ENCODE results near the gene SIRT7. TPM values are rescaled to one million over a fixed set of nuclear protein-coding genes. Genes with fewer than 3 reads are reported as not detected.

Gene SIRT7
- total RNA-seq, 2 experiments from 2014 or later, result 56.7 to 57.5 TPM

DNA sequence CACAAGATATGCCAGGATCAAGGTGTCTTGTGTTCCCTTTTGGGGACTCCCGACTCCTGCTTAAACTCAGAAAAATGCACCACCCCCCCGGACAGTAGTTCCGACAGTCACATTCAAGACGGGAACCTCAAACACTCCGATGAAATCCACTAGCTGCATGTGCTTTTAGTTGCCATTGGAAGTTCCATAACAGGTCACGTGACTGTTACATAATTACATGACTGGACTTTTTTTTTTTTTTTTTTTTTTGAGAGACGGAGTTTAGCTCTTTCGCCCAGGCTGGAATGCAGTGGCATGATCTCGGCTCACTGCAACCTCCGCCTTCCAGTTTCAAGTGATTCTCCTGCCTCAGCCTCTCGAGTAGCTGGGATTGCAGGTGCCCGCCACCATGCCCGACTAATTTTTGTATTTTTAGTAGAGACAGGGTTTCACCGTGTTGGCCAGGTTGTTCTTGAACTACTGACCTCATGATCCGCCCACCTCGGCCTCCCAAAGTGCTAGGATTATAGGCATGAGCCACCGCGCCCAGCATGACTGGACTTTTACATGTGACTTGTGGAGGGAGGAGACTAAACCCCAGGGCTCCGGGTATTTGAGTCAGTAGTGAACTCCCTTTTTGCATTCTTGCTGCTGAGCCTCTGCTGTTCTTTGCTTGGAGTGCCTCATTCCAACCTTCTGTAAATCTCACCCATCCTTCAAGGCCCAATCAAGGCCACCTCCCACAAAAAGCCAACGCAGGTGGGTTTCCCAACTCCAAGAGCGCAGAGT, 1.6 kb downstream of the SIRT7 start:
- no peak overlapping the region for H3K27ac ChIP-seq (ENCODE audit: low read depth in 1 of 2, low read length in 2 of 2)
- peaks cover 26% of the 10 kb centered on the region for H3K4me1 Mint-ChIP-seq (ENCODE audit: low read depth)
- ChIA-PET CTCF (no interaction called here), POLR2A (interaction anchor here (1.0 to 3.0 kb wide), 5 partner anchors 11 to 121 kb away, joined by 3 to 26 read pairs (median 5); partner anchors contain the start of genes DCXR, MAFG and P4HB)
- peak overlapping the region; percentile 69 for H3K27ac Mint-ChIP-seq
- TF ChIP-seq, protein P1, sequence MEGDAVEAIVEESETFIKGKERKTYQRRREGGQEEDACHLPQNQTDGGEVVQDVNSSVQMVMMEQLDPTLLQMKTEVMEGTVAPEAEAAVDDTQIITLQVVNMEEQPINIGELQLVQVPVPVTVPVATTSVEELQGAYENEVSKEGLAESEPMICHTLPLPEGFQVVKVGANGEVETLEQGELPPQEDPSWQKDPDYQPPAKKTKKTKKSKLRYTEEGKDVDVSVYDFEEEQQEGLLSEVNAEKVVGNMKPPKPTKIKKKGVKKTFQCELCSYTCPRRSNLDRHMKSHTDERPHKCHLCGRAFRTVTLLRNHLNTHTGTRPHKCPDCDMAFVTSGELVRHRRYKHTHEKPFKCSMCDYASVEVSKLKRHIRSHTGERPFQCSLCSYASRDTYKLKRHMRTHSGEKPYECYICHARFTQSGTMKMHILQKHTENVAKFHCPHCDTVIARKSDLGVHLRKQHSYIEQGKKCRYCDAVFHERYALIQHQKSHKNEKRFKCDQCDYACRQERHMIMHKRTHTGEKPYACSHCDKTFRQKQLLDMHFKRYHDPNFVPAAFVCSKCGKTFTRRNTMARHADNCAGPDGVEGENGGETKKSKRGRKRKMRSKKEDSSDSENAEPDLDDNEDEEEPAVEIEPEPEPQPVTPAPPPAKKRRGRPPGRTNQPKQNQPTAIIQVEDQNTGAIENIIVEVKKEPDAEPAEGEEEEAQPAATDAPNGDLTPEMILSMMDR (IDR thresholded peaks at IDR 0.05), result no peak
- peaks cover 55% of the 10 kb centered on the region for H3K36me3 Mint-ChIP-seq (ENCODE audit: low read depth)
- H3K9me3 ChIP-seq (ENCODE audit: control insufficient read depth in 1 of 2, insufficient read depth in 1 of 2, low read length in 2 of 2), result no peaks in the 10 kb centered on the region
- H3K27me3 ChIP-seq (ENCODE audit: control insufficient read depth in 1 of 2, insufficient read depth in 2 of 2, low read length in 2 of 2), result no peaks in the 10 kb centered on the region
- no peaks in the 10 kb centered on the region for H3K9me3 Mint-ChIP-seq
- no peaks in the 10 kb centered on the region for H3K27me3 Mint-ChIP-seq
- ATAC-seq (ENCODE audit: poor library complexity) (no peak), DNase-seq (peak in 1 of 14 experiments; percentile 42)
- peaks cover 46% of the 10 kb centered on the region for H3K36me3 ChIP-seq (ENCODE audit: insufficient read depth, low read length)
- H3K4me1 ChIP-seq (ENCODE audit: insufficient read depth, low read length), result peaks cover 42% of the 10 kb centered on the region
- H3K4me3 ChIP-seq (ENCODE audit: low read length), result peak overlapping the region; percentile 71
- H3K4me3 Mint-ChIP-seq, result peak overlapping the region; percentile 87
- intact Hi-C loops (cut with DNase I, micrococcal nuclease), result loop anchor here in 1 of 2 experiments (5.0 kb wide), 1 partner anchor 84 kb away; the partner anchor contains the start of gene MCRIP1

DNA sequence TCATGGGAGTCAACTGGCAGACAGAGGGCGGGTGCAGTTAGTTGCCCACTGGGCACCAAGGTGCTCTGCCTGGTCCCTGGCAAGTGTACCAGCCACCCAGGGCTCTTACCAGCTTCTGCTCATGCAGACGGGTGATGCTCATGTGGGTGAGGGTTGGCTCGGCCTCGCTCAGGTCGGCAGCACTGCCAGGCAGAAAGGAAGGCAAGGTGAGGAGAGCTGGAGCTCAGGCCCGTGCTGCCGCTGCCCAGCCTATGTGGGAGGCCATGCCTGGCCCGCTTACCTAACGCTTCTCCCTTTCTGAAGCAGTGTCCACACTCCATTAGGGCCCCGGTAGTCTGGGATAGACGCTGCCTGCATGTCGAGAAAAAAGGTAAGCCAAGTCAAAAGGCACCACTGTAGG, 2.6 kb downstream of the SIRT7 start:
- Histone ChIP-seq H3K4me3 (ENCODE audit: low read length) (no peak overlapping the region), H3K36me3 (ENCODE audit: insufficient read depth, low read length) (peaks cover 46% of the 10 kb centered on the region), H3K27me3 (ENCODE audit: control insufficient read depth in 1 of 2, insufficient read depth in 2 of 2, low read length in 2 of 2) (no peaks in the 10 kb centered on the region), H3K4me1 (ENCODE audit: insufficient read depth, low read length) (peaks cover 47% of the 10 kb centered on the region), H3K9me3 (ENCODE audit: control insufficient read depth in 1 of 2, insufficient read depth in 1 of 2, low read length in 2 of 2) (no peaks in the 10 kb centered on the region), H3K27ac (ENCODE audit: low read depth in 1 of 2, low read length in 2 of 2) (no peak overlapping the region)
- Mint-ChIP-seq H3K9me3 (no peaks in the 10 kb centered on the region), H3K27me3 (no peaks in the 10 kb centered on the region), H3K4me3 (peak overlapping the region; percentile 87), H3K4me1 (ENCODE audit: low read depth) (peaks cover 30% of the 10 kb centered on the region), H3K36me3 (ENCODE audit: low read depth) (peaks cover 52% of the 10 kb centered on the region), H3K27ac (no peak overlapping the region)
- POLR2A ChIA-PET, result interaction anchor here (3.0 kb wide), 1 partner anchor 12 kb away, joined by 26 read pairs; the partner anchor contains the start of gene MAFG
- intact Hi-C loops (cut with DNase I, micrococcal nuclease), result loop anchor here in 1 of 2 experiments (5.0 kb wide), 1 partner anchor 83 kb away; the partner anchor contains the start of gene MCRIP1
- CTCF ChIA-PET, result no interaction called here
- no peak for DNase-seq
- ATAC-seq (ENCODE audit: poor library complexity), result no peak
- TF ChIP-seq, protein P1 (IDR thresholded peaks at IDR 0.05), result no peak

DNA sequence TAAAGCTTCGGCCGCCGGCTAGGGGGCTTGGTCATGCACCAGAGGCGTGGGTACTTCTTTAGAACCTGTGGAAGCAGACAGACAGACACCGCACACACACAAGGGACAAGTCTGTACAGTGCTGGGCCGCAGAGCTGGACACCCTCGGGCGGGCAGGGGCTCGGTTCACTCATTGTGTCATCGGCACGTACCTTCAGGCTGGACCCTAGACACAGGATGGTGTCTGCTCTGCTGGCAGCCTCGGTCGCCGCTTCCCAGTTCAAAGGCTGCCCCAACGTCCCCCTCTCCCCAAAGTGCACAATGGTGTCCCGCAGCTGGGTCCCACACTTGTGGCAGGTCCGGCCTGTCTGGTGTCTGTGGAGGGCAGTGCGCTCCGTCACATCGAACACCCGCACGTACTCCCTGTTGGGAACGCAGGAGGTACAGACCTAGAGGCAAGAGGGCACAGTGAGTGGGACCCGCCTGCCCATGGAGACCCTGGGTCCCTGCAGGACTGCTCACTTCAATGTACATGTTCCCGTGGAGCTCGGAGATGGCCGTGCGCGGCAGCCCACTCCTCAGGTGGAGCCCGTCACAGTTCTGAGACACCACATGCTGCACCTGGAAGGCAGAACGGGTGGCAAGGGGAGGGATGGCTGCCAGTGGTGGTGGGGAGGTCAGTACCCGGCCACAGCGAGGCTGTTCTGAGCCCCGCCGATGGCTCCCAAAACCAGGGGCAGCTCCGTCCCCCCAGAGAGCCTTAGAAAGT, 3.7 kb downstream of the SIRT7 start:
- H3K4me3 ChIP-seq (ENCODE audit: low read length), result no peak overlapping the region
- H3K27ac Mint-ChIP-seq, result no peak overlapping the region
- H3K36me3 ChIP-seq (ENCODE audit: insufficient read depth, low read length), result peaks cover 46% of the 10 kb centered on the region
- intact Hi-C loops (cut with DNase I, micrococcal nuclease), result no loop called here
- H3K4me1 Mint-ChIP-seq (ENCODE audit: low read depth), result peaks cover 30% of the 10 kb centered on the region
- H3K4me3 Mint-ChIP-seq, result no peak overlapping the region
- ATAC-seq (ENCODE audit: poor library complexity) (no peak), DNase-seq (no peak)
- TF ChIP-seq, protein P1 (IDR thresholded peaks at IDR 0.05), result no peak
- H3K27me3 ChIP-seq (ENCODE audit: control insufficient read depth in 1 of 2, insufficient read depth in 2 of 2, low read length in 2 of 2), result no peaks in the 10 kb centered on the region
- H3K36me3 Mint-ChIP-seq (ENCODE audit: low read depth), result peaks cover 52% of the 10 kb centered on the region
- ChIA-PET POLR2A (interaction anchor here (1.2 kb wide), 1 partner anchor 13 kb away, joined by 3 read pairs; the partner anchor contains the start of gene MAFG), CTCF (no interaction called here)
- H3K27me3 Mint-ChIP-seq, result no peaks in the 10 kb centered on the region
- no peaks in the 10 kb centered on the region for H3K9me3 Mint-ChIP-seq
- H3K27ac ChIP-seq (ENCODE audit: low read depth in 1 of 2, low read length in 2 of 2), result no peak overlapping the region
- H3K4me1 ChIP-seq (ENCODE audit: insufficient read depth, low read length), result peaks cover 57% of the 10 kb centered on the region
- H3K9me3 ChIP-seq (ENCODE audit: control insufficient read depth in 1 of 2, insufficient read depth in 1 of 2, low read length in 2 of 2), result no peaks in the 10 kb centered on the region

All from CD4-positive, alpha-beta T cell (primary cell).